ENCODE measurements around the gene USP44. TPM values are rescaled to one million over a fixed set of nuclear protein-coding genes. Genes with fewer than 3 reads are reported as not detected.

USP44 gene
- total and polyA plus RNA-seq, 2 of the 8 experiments (the other 6 are each of a cell fraction or from before 2014, with no cell fraction given), result 129 to 197 TPM

DNA sequence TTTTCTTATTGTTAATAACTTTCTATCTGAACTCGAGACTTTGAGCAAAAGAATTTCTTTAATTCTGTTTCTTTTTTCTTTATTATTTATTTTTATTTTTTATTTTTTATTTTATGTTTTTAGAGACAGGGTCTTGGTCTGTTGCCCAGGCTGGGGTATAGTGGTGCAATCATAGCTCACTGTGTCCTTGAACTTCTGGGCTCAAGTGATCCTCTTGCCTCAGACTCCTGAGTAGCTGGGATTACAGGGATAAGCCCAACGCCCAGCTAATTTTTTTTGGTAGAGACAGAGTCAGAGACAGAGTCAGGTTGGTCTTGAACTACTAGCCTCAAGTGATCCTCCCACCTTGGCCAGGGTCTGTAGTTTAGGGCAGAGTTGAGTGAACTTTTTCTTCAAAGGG lies 58.8 kb downstream of the USP44 start (continued):
- TF ChIP-seq EZH2 (IDR thresholded peaks at IDR 0.05; ENCODE audit: low read depth, low read length, severe bottlenecking), result no peak
- no peak for TF ChIP-seq KDM5A (IDR thresholded peaks at IDR 0.05; ENCODE audit: low read length)
- no peak for TF ChIP-seq SRF (IDR thresholded peaks at IDR 0.05; ENCODE audit: low read depth, low read length)
- no peak for TF ChIP-seq RXRA (IDR thresholded peaks at IDR 0.05; ENCODE audit: insufficient read depth, low read depth, low read length)
- TF ChIP-seq TAF1 (IDR thresholded peaks at IDR 0.05; ENCODE audit: low read depth, low read length), result no peak
- no peak for TF ChIP-seq CBX8 (IDR thresholded peaks at IDR 0.05; ENCODE audit: borderline replicate concordance, low read depth, low read length)
